Neural progenitor cell (in vitro differentiated cells): ENCODE results near the gene LPXN. TPM values are rescaled to one million over a fixed set of nuclear protein-coding genes. Genes with fewer than 3 reads are reported as not detected.

ENCODE experiments used
- DNase-seq: peaks from one replicate; pipeline ENCODE4 v3.0.0-alpha.2; 2016; ENCODE audit warnings: low spot score
- H2AFZ ChIP-seq: fragments of 200-600 bp; sonication (generic); replicated peaks from 2 replicates; pipeline ENCODE4 v1.6.1; 2016; ENCODE audit warnings: antibody characterized with exemption
- H3F3A ChIP-seq: fragments of 200-600 bp; sonication (generic); 2 replicates; pipeline ENCODE4 v1.6.1; 2016; ENCODE audit warnings: antibody characterized with exemption, low read depth
- H3K27ac ChIP-seq: fragments of 200-600 bp; sonication (generic); 2 replicates; pipeline ENCODE4 v1.5.1; 2016; ENCODE audit warnings: mild to moderate bottlenecking
- H3K27me3 ChIP-seq: fragments of 200-600 bp; sonication (generic); 2 replicates; pipeline ENCODE4 v1.6.1; 2016; ENCODE audit warnings: mild to moderate bottlenecking, moderate library complexity
- H3K36me3 ChIP-seq: fragments of 200-600 bp; sonication (generic); 2 replicates; pipeline ENCODE4 v1.5.1; 2016
- H3K4me1 ChIP-seq: fragments of 200-600 bp; sonication (generic); 2 replicates; pipeline ENCODE4 v1.6.1; 2016; ENCODE audit warnings: mixed run types
- H3K4me2 ChIP-seq: fragments of 200-600 bp; sonication (generic); 2 replicates; pipeline ENCODE4 v1.6.1; 2016
- H3K4me3 ChIP-seq: fragments of 200-600 bp; sonication (generic); 2 replicates; pipeline ENCODE4 v1.5.1; 2016
- H3K79me2 ChIP-seq: fragments of 200-600 bp; sonication (generic); 2 replicates; pipeline ENCODE4 v1.6.1; 2016; ENCODE audit warnings: low read depth
- H3K9ac ChIP-seq: fragments of 200-600 bp; sonication (generic); 2 replicates; pipeline ENCODE4 v1.6.1; 2016
- H3K9me3 ChIP-seq: fragments of 200-600 bp; sonication (generic); 2 replicates; pipeline ENCODE4 v1.5.1; 2016; ENCODE audit warnings: low read depth
- H4K20me1 ChIP-seq: fragments of 200-600 bp; sonication (generic); 2 replicates; pipeline ENCODE4 v1.6.1; 2016; ENCODE audit warnings: low read depth
- H3K27ac Mint-ChIP-seq: 3 replicates; pipeline ENCODE4 v1.8.0; 2021; ENCODE audit warnings: mixed read lengths
- H3K27me3 Mint-ChIP-seq: 2 replicates; pipeline ENCODE4 v1.8.0; 2022; ENCODE audit warnings: low read depth, mild to moderate bottlenecking, inconsistent platforms, moderate library complexity, mixed read lengths; ENCODE audit not compliant: insufficient read depth
- H3K36me3 Mint-ChIP-seq: 3 replicates; pipeline ENCODE4 v1.8.0; 2021; ENCODE audit warnings: mixed read lengths
- H3K4me1 Mint-ChIP-seq: 3 replicates; pipeline ENCODE4 v1.8.0; 2021; ENCODE audit warnings: mixed read lengths
- H3K4me3 Mint-ChIP-seq: 3 replicates; pipeline ENCODE4 v1.8.0; 2021; ENCODE audit warnings: mild to moderate bottlenecking, moderate library complexity, mixed read lengths
- H3K9me3 Mint-ChIP-seq: 3 replicates; pipeline ENCODE4 v1.8.0; 2020; ENCODE audit warnings: mixed read lengths
- CTCF ChIP-seq: fragments of 200-600 bp; sonication (generic); IDR thresholded peaks from 2 replicates; pipeline ENCODE4 v1.5.1; 2017; ENCODE audit warnings: antibody characterized with exemption, mild to moderate bottlenecking
- EZH2 ChIP-seq: fragments of 200-600 bp; sonication (generic); IDR thresholded peaks from 2 replicates; pipeline ENCODE4 v1.6.1; 2017; ENCODE audit warnings: antibody characterized with exemption, mild to moderate bottlenecking, moderate library complexity
- EZH2phosphoT487 ChIP-seq: fragments of 200-600 bp; sonication (generic); IDR thresholded peaks from 2 replicates; pipeline ENCODE4 v1.6.1; 2017; ENCODE audit warnings: antibody characterized with exemption
- total RNA-seq: library from RNA; depleted of rRNA; stranded (reverse); fragments of >200 nt; gene quantifications from 2 replicates; pipeline ENCODE4 v1.2.3, GENCODE V29; 2015; ENCODE audit warnings: low replicate concordance

LPXN gene
- total RNA-seq, 1 donor from 2014 or later = 5.0 TPM

GRCh38 chr11:58621586-58622262 is 46.1 kb upstream of the LPXN start:
- H3K27me3 ChIP-seq = no peaks in the 10 kb centered on the region
- H3K4me3 ChIP-seq = no peak overlapping the region
- no peaks in the 10 kb centered on the region for H3K4me1 ChIP-seq
- Mint-ChIP-seq H3K36me3 (peaks cover 53% of the 10 kb centered on the region), H3K27ac (no peak overlapping the region), H3K9me3 (no peaks in the 10 kb centered on the region), H3K27me3 (no peaks in the 10 kb centered on the region), H3K4me1 (no peaks in the 10 kb centered on the region), H3K4me3 (no peak overlapping the region)
- H2AFZ ChIP-seq = no peak overlapping the region
- no peaks in the 10 kb centered on the region for H3F3A ChIP-seq
- DNase-seq = no peak
- H3K9ac ChIP-seq = no peak overlapping the region
- no peaks in the 10 kb centered on the region for H4K20me1 ChIP-seq
- TF ChIP-seq EZH2phosphoT487 (no peak), CTCF (no peak), EZH2 (no peak)
- no peaks in the 10 kb centered on the region for H3K79me2 ChIP-seq
- peak overlapping the region; percentile 53 for H3K27ac ChIP-seq
- peaks cover 16% of the 10 kb centered on the region for H3K36me3 ChIP-seq
- no peaks in the 10 kb centered on the region for H3K9me3 ChIP-seq
- H3K4me2 ChIP-seq = no peak overlapping the region

- Histone ChIP-seq H3K9ac (no peak overlapping the region), H3K36me3 (peaks cover 33% of the 10 kb centered on the region), H3K27ac (no peak overlapping the region), H3K79me2 (no peaks in the 10 kb centered on the region), H2AFZ (no peak overlapping the region), H3K9me3 (no peaks in the 10 kb centered on the region), H3K4me3 (no peak overlapping the region), H3K4me1 (no peaks in the 10 kb centered on the region), H3K4me2 (no peak overlapping the region), H4K20me1 (no peaks in the 10 kb centered on the region), H3F3A (no peaks in the 10 kb centered on the region), H3K27me3 (no peaks in the 10 kb centered on the region)
- no peaks in the 10 kb centered on the region for H3K27me3 Mint-ChIP-seq
- no peak overlapping the region for H3K27ac Mint-ChIP-seq
- no peak overlapping the region for H3K4me3 Mint-ChIP-seq
- H3K36me3 Mint-ChIP-seq = peaks cover 51% of the 10 kb centered on the region
- peak; percentile 24 for DNase-seq
- no peaks in the 10 kb centered on the region for H3K4me1 Mint-ChIP-seq
- TF ChIP-seq EZH2phosphoT487 (no peak), CTCF (peak; percentile 25), EZH2 (no peak)
- H3K9me3 Mint-ChIP-seq = no peaks in the 10 kb centered on the region
These were observed 42.4 kb upstream of the LPXN start for GRCh38 chr11:58617976-58618557.

- H3K9ac ChIP-seq = no peak overlapping the region
- no peak overlapping the region for H3K4me3 Mint-ChIP-seq
These were observed 40.9 kb upstream of the LPXN start for GRCh38 chr11:58616594-58616993.

More at GRCh38 chr11:58616594-58616993, 40.9 kb upstream of the LPXN start:
- H3K36me3 Mint-ChIP-seq = peaks cover 45% of the 10 kb centered on the region
- H3K4me1 Mint-ChIP-seq = no peaks in the 10 kb centered on the region
- no peak overlapping the region for H3K27ac Mint-ChIP-seq
- H3K4me2 ChIP-seq = no peak overlapping the region
- H3K9me3 Mint-ChIP-seq = no peaks in the 10 kb centered on the region
- H3K27me3 ChIP-seq = no peaks in the 10 kb centered on the region
- H3K4me3 ChIP-seq = no peak overlapping the region
- no peaks in the 10 kb centered on the region for H3K9me3 ChIP-seq
- no peaks in the 10 kb centered on the region for H3K4me1 ChIP-seq
- no peak for DNase-seq
- no peaks in the 10 kb centered on the region for H3K27me3 Mint-ChIP-seq
- no peaks in the 10 kb centered on the region for H3F3A ChIP-seq
- H2AFZ ChIP-seq = no peak overlapping the region
- H3K36me3 ChIP-seq = peaks cover 48% of the 10 kb centered on the region
- H4K20me1 ChIP-seq = no peaks in the 10 kb centered on the region
- TF ChIP-seq EZH2phosphoT487 = no peak
- TF ChIP-seq EZH2 = no peak
- no peak for TF ChIP-seq CTCF
- no peaks in the 10 kb centered on the region for H3K79me2 ChIP-seq
- no peak overlapping the region for H3K27ac ChIP-seq
